ENCODE measurements around the gene PNPLA1.

PNPLA1 gene

GRCh38 chr6:36328600-36328999 is 58.7 kb downstream of the PNPLA1 start:
- H3K4me3 ChIP-seq, result no peak overlapping the region
- DNase-seq (ENCODE audit: low spot score), result no peak
- H3K27ac ChIP-seq, result no peak overlapping the region
- TF ChIP-seq CTCF (IDR thresholded peaks at IDR 0.05), result no peak

- TF ChIP-seq CTCF (IDR thresholded peaks at IDR 0.05), result no peak
- no peak for DNase-seq (ENCODE audit: low spot score)
- Histone ChIP-seq H3K27ac (no peak overlapping the region), H3K4me3 (no peak overlapping the region)
Observed at GRCh38 chr6:36329798-36330291, 60.0 kb downstream of the PNPLA1 start.

- DNase-seq (ENCODE audit: low spot score), result no peak
- no peak for TF ChIP-seq CTCF (IDR thresholded peaks at IDR 0.05)
- no peak overlapping the region for H3K27ac ChIP-seq
- H3K4me3 ChIP-seq, result no peak overlapping the region
Observed at GRCh38 chr6:36330366-36330765, 60.5 kb downstream of the PNPLA1 start.

GRCh38 chr6:36331381-36331780 is 61.5 kb downstream of the PNPLA1 start:
- no peak for DNase-seq (ENCODE audit: low spot score)
- H3K27ac ChIP-seq, result no peak overlapping the region
- no peak for TF ChIP-seq CTCF (IDR thresholded peaks at IDR 0.05)

GRCh38 chr6:36333171-36333895 is 63.5 kb downstream of the PNPLA1 start:
- Histone ChIP-seq H3K27ac (no peak overlapping the region), H3K4me3 (peak overlapping the region; percentile 11)
- no peak for TF ChIP-seq CTCF (IDR thresholded peaks at IDR 0.05)
- no peak for DNase-seq (ENCODE audit: low spot score)

More at GRCh38 chr6:36331381-36331780, 61.5 kb downstream of the PNPLA1 start:
- no peak overlapping the region for H3K4me3 ChIP-seq

- H3K27ac ChIP-seq, result no peak overlapping the region
- no peak for DNase-seq (ENCODE audit: low spot score)
- no peak for TF ChIP-seq CTCF (IDR thresholded peaks at IDR 0.05)
- H3K4me3 ChIP-seq, result peak overlapping the region; percentile 11
Observed at GRCh38 chr6:36333931-36334725, 64.3 kb downstream of the PNPLA1 start.

Measured in coronary artery (tissue), 2 donors.